ENCODE measurements around the gene CROCC2.

The CROCC2 gene

GRCh38 chr2:240906911-240907590 lies 915 bp downstream of the CROCC2 start:
- Mint-ChIP-seq H3K27ac (no peak overlapping the region), H3K27me3 (peaks cover 56% of the 10 kb centered on the region), H3K4me1 (peaks cover 10% of the 10 kb centered on the region), H3K9me3 (peaks cover 4% of the 10 kb centered on the region), H3K4me3 (no peak overlapping the region), H3K36me3 (no peaks in the 10 kb centered on the region)
- ATAC-seq, result no peak

GRCh38 chr2:240909216-240909974 lies 3.3 kb downstream of the CROCC2 start:
- no peaks in the 10 kb centered on the region for H3K36me3 Mint-ChIP-seq
- peaks cover 72% of the 10 kb centered on the region for H3K27me3 Mint-ChIP-seq
- no peaks in the 10 kb centered on the region for H3K9me3 Mint-ChIP-seq
- no peak overlapping the region for H3K27ac Mint-ChIP-seq
- H3K4me3 Mint-ChIP-seq, result no peak overlapping the region
- H3K4me1 Mint-ChIP-seq, result peaks cover 12% of the 10 kb centered on the region
- no peak for ATAC-seq

- no peak overlapping the region for H3K4me3 Mint-ChIP-seq
- no peak overlapping the region for H3K27ac Mint-ChIP-seq
- H3K4me1 Mint-ChIP-seq, result peaks cover 22% of the 10 kb centered on the region
- no peak for ATAC-seq
- peaks cover 82% of the 10 kb centered on the region for H3K27me3 Mint-ChIP-seq
- H3K36me3 Mint-ChIP-seq, result no peaks in the 10 kb centered on the region
- H3K9me3 Mint-ChIP-seq, result no peaks in the 10 kb centered on the region
Measured at GRCh38 chr2:240911641-240912265, 5.6 kb downstream of the CROCC2 start.

GRCh38 chr2:240912878-240913809 lies 7.0 kb downstream of the CROCC2 start:
- Mint-ChIP-seq H3K4me3 (no peak overlapping the region), H3K36me3 (no peaks in the 10 kb centered on the region), H3K9me3 (no peaks in the 10 kb centered on the region), H3K27ac (no peak overlapping the region), H3K4me1 (peaks cover 27% of the 10 kb centered on the region), H3K27me3 (peaks cover 92% of the 10 kb centered on the region)
- ATAC-seq, result no peak

- H3K27me3 Mint-ChIP-seq, result peaks cover 100% of the 10 kb centered on the region
- H3K4me1 Mint-ChIP-seq, result peaks cover 27% of the 10 kb centered on the region
- no peak overlapping the region for H3K4me3 Mint-ChIP-seq
- H3K9me3 Mint-ChIP-seq, result no peaks in the 10 kb centered on the region
- ATAC-seq, result peak; percentile 40
- no peak overlapping the region for H3K27ac Mint-ChIP-seq
- H3K36me3 Mint-ChIP-seq, result no peaks in the 10 kb centered on the region
Measured at GRCh38 chr2:240913810-240914644, 7.9 kb downstream of the CROCC2 start.

- H3K27ac Mint-ChIP-seq, result no peak overlapping the region
- no peak for ATAC-seq
- H3K27me3 Mint-ChIP-seq, result peaks cover 100% of the 10 kb centered on the region
- no peaks in the 10 kb centered on the region for H3K9me3 Mint-ChIP-seq
- H3K4me1 Mint-ChIP-seq, result peaks cover 27% of the 10 kb centered on the region
- no peak overlapping the region for H3K4me3 Mint-ChIP-seq
- H3K36me3 Mint-ChIP-seq, result no peaks in the 10 kb centered on the region
Measured at GRCh38 chr2:240914645-240915525, 8.7 kb downstream of the CROCC2 start.

- no peak for ATAC-seq
- Mint-ChIP-seq H3K4me1 (peaks cover 23% of the 10 kb centered on the region), H3K9me3 (no peaks in the 10 kb centered on the region), H3K27ac (no peak overlapping the region), H3K36me3 (no peaks in the 10 kb centered on the region), H3K27me3 (peaks cover 94% of the 10 kb centered on the region), H3K4me3 (no peak overlapping the region)
Measured at GRCh38 chr2:240915526-240916341, 9.6 kb downstream of the CROCC2 start.

GRCh38 chr2:240916571-240917008 lies 10.5 kb downstream of the CROCC2 start:
- H3K4me1 Mint-ChIP-seq, result peaks cover 21% of the 10 kb centered on the region
- peak overlapping the region; percentile 26 for H3K4me3 Mint-ChIP-seq
- H3K36me3 Mint-ChIP-seq, result no peaks in the 10 kb centered on the region
- peaks cover 85% of the 10 kb centered on the region for H3K27me3 Mint-ChIP-seq
- no peak for ATAC-seq
- no peak overlapping the region for H3K27ac Mint-ChIP-seq
- no peaks in the 10 kb centered on the region for H3K9me3 Mint-ChIP-seq

GRCh38 chr2:240917009-240917683 lies 11.0 kb downstream of the CROCC2 start:
- Mint-ChIP-seq H3K9me3 (no peaks in the 10 kb centered on the region), H3K27me3 (peaks cover 80% of the 10 kb centered on the region), H3K4me1 (peaks cover 16% of the 10 kb centered on the region), H3K36me3 (no peaks in the 10 kb centered on the region), H3K4me3 (no peak overlapping the region), H3K27ac (no peak overlapping the region)
- no peak for ATAC-seq

- H3K27me3 Mint-ChIP-seq, result peaks cover 73% of the 10 kb centered on the region
- ATAC-seq, result no peak
- peaks cover 15% of the 10 kb centered on the region for H3K4me1 Mint-ChIP-seq
- H3K36me3 Mint-ChIP-seq, result no peaks in the 10 kb centered on the region
- H3K9me3 Mint-ChIP-seq, result no peaks in the 10 kb centered on the region
- H3K27ac Mint-ChIP-seq, result no peak overlapping the region
- H3K4me3 Mint-ChIP-seq, result no peak overlapping the region
Measured at GRCh38 chr2:240917684-240918257, 11.6 kb downstream of the CROCC2 start.

GRCh38 chr2:240918258-240919091 lies 12.3 kb downstream of the CROCC2 start:
- no peak overlapping the region for H3K27ac Mint-ChIP-seq
- H3K36me3 Mint-ChIP-seq, result no peaks in the 10 kb centered on the region
- peaks cover 15% of the 10 kb centered on the region for H3K4me1 Mint-ChIP-seq
- H3K27me3 Mint-ChIP-seq, result peaks cover 66% of the 10 kb centered on the region
- H3K4me3 Mint-ChIP-seq, result no peak overlapping the region
- no peak for ATAC-seq
- no peaks in the 10 kb centered on the region for H3K9me3 Mint-ChIP-seq
